ENCODE results near the gene SGCG.

Gene SGCG

GRCh38 chr13:23203516-23203915 lies 22.7 kb downstream of the SGCG start (continued):
- TF ChIP-seq CSRNP3 (CRISPR knock-in tag; IDR thresholded peaks at IDR 0.05) (no peak), ZNF8 (CRISPR knock-in tag; IDR thresholded peaks at IDR 0.05) (no peak), BACH2 (CRISPR knock-in tag; IDR thresholded peaks at IDR 0.05; ENCODE audit: borderline replicate concordance) (no peak)

- TF ChIP-seq ARNTL (CRISPR knock-in tag; IDR thresholded peaks at IDR 0.05; ENCODE audit: borderline replicate concordance, low read depth) (no peak), ZC3H10 (CRISPR knock-in tag; IDR thresholded peaks at IDR 0.05) (no peak), PATZ1 (CRISPR knock-in tag; IDR thresholded peaks at IDR 0.05; ENCODE audit: borderline replicate concordance) (no peak), ESRRG (CRISPR knock-in tag; IDR thresholded peaks at IDR 0.05) (no peak), ISL1 (CRISPR knock-in tag; IDR thresholded peaks at IDR 0.05) (no peak), GLIS3 (CRISPR knock-in tag; IDR thresholded peaks at IDR 0.05) (no peak), ZNF565 (CRISPR knock-in tag; conservative IDR thresholded peaks at IDR 0.05; ENCODE audit: low read depth) (no peak), RARB (CRISPR knock-in tag; IDR thresholded peaks at IDR 0.05) (no peak), POU6F1 (CRISPR knock-in tag; IDR thresholded peaks at IDR 0.05; ENCODE audit: borderline replicate concordance, low read depth) (no peak), TOX (CRISPR knock-in tag; IDR thresholded peaks at IDR 0.05; ENCODE audit: borderline replicate concordance) (no peak), ZNF70 (CRISPR knock-in tag; IDR thresholded peaks at IDR 0.05) (no peak), CSRNP3 (CRISPR knock-in tag; IDR thresholded peaks at IDR 0.05) (no peak), CREB5 (CRISPR knock-in tag; IDR thresholded peaks at IDR 0.05; ENCODE audit: low read depth) (no peak)
- ATAC-seq = no peak
Measured at GRCh38 chr13:23205807-23206206, 25.0 kb downstream of the SGCG start.

- no peak for ATAC-seq
- TF ChIP-seq ESRRG (CRISPR knock-in tag; IDR thresholded peaks at IDR 0.05) (no peak), CREB5 (CRISPR knock-in tag; IDR thresholded peaks at IDR 0.05; ENCODE audit: low read depth) (no peak), CSDC2 (CRISPR knock-in tag; IDR thresholded peaks at IDR 0.05) (no peak), RARB (CRISPR knock-in tag; IDR thresholded peaks at IDR 0.05) (no peak), BACH2 (CRISPR knock-in tag; IDR thresholded peaks at IDR 0.05; ENCODE audit: borderline replicate concordance) (no peak), ZNF8 (CRISPR knock-in tag; IDR thresholded peaks at IDR 0.05) (no peak), GLIS3 (CRISPR knock-in tag; IDR thresholded peaks at IDR 0.05) (no peak), ARNTL (CRISPR knock-in tag; IDR thresholded peaks at IDR 0.05; ENCODE audit: borderline replicate concordance, low read depth) (no peak), ZNF565 (CRISPR knock-in tag; conservative IDR thresholded peaks at IDR 0.05; ENCODE audit: low read depth) (no peak)
Measured at GRCh38 chr13:23212671-23213070, 31.9 kb downstream of the SGCG start.

GRCh38 chr13:23231241-23231640 lies 50.5 kb downstream of the SGCG start:
- no peak for ATAC-seq
- TF ChIP-seq BACH2 (CRISPR knock-in tag; IDR thresholded peaks at IDR 0.05; ENCODE audit: borderline replicate concordance) = no peak
- no peak for TF ChIP-seq TSHZ2 (CRISPR knock-in tag; IDR thresholded peaks at IDR 0.05)
- TF ChIP-seq GLIS3 (CRISPR knock-in tag; IDR thresholded peaks at IDR 0.05) = no peak
- TF ChIP-seq OSR1 (CRISPR knock-in tag; IDR thresholded peaks at IDR 0.05) = no peak
- TF ChIP-seq ISL1 (CRISPR knock-in tag; IDR thresholded peaks at IDR 0.05) = no peak
- no peak for TF ChIP-seq ZFP3 (CRISPR knock-in tag; IDR thresholded peaks at IDR 0.05)
- TF ChIP-seq CSDC2 (CRISPR knock-in tag; IDR thresholded peaks at IDR 0.05) = no peak
- TF ChIP-seq CSRNP3 (CRISPR knock-in tag; IDR thresholded peaks at IDR 0.05) = no peak
- TF ChIP-seq ZFP30 (CRISPR knock-in tag; IDR thresholded peaks at IDR 0.05) = no peak
- TF ChIP-seq ZNF70 (CRISPR knock-in tag; IDR thresholded peaks at IDR 0.05) = no peak
- TF ChIP-seq ESRRG (CRISPR knock-in tag; IDR thresholded peaks at IDR 0.05) = no peak
